ENCODE measurements around the gene SLBP. TPM values are rescaled to one million over a fixed set of nuclear protein-coding genes. Genes with fewer than 3 reads are reported as not detected.

Gene SLBP
- polyA plus RNA-seq, 1 experiment, result 72.0 TPM

GRCh38 chr4:1759170-1759817 lies 47.2 kb upstream of the SLBP start:
- no peak for DNase-seq (ENCODE audit: low read depth, low spot score)
- H3K4me3 ChIP-seq (ENCODE audit: low read depth, low read length), result no peak overlapping the region
- ChIA-PET CTCF (interaction anchor here (2.0 kb wide), 1 partner anchor 9 kb away, joined by 5 read pairs; no protein-coding TSS in a partner anchor), POLR2A (interaction anchor here (0.6 kb wide), 1 partner anchor 966 kb away, joined by 9 read pairs; no protein-coding TSS in a partner anchor)
- H3K27me3 ChIP-seq (ENCODE audit: control insufficient read depth, insufficient read depth, low read length), result no peaks in the 10 kb centered on the region
- no peak overlapping the region for H3K27ac ChIP-seq (ENCODE audit: low read depth, low read length)
- H3K9me3 ChIP-seq (ENCODE audit: control insufficient read depth, insufficient read depth, low read length), result no peaks in the 10 kb centered on the region; the same call in 1 of the 2 replicates
- TF ChIP-seq CTCF (IDR thresholded peaks at IDR 0.05; ENCODE audit: low read depth, low read length), result no peak

DNA sequence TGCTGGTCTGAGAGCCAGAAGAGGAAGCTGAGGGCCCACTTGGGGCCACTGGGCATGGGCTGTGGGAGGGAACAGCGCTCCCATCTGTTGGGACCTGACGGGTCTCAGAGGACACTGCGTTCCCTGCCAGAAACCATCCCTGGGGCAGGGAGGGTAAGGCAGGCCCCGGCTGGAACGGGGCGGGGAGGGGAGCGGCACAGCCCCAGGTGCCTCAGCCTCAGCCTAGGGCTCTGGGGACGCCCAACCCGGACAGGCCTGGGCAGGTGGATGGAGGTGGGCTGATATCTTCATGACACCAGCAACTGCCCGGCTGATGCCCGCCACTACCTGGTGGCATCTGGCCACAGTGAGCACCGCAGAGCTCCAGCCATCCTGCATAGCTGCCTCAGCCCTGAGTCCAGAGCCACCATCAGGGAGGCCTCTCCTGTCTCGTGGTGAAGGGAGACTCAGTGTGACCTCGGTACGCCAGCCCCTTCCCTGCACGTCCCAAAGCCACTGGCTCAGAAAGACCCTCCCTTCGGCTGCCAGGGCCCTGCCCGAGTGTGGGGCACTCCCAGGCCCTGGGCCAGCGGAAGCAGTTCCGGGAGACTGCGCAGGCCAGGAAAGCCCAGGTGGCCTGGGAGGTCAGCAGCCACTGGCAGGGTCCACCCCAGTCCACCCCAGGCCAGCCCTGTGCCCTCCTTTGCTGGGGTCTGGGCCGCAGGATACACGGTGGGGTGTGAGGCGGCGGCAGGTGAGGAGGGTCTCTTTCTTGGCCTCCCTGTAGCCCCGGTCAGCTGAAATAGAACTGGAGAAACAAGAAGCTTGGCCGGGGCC lies 46.4 kb upstream of the SLBP start:
- no peak for TF ChIP-seq CTCF (IDR thresholded peaks at IDR 0.05; ENCODE audit: low read depth, low read length)
- DNase-seq (ENCODE audit: low read depth, low spot score), result no peak
- no peaks in the 10 kb centered on the region for H3K27me3 ChIP-seq (ENCODE audit: control insufficient read depth, insufficient read depth, low read length)
- H3K27ac ChIP-seq (ENCODE audit: low read depth, low read length), result no peak overlapping the region
- no peaks in the 10 kb centered on the region; the same call in 1 of the 2 replicates for H3K9me3 ChIP-seq (ENCODE audit: control insufficient read depth, insufficient read depth, low read length)
- no peak overlapping the region for H3K4me3 ChIP-seq (ENCODE audit: low read depth, low read length)
- ChIA-PET POLR2A (no interaction called here), CTCF (interaction anchor here (2.0 kb wide), 1 partner anchor 9 kb away, joined by 5 read pairs; no protein-coding TSS in a partner anchor)

GRCh38 chr4:1757836-1758235 lies 45.7 kb upstream of the SLBP start:
- ChIA-PET CTCF (interaction anchor here (2.0 kb wide), 1 partner anchor 10 kb away, joined by 5 read pairs; no protein-coding TSS in a partner anchor), POLR2A (no interaction called here)
- H3K4me3 ChIP-seq (ENCODE audit: low read depth, low read length), result no peak overlapping the region
- no peak for TF ChIP-seq CTCF (IDR thresholded peaks at IDR 0.05; ENCODE audit: low read depth, low read length)
- DNase-seq (ENCODE audit: low read depth, low spot score), result no peak
- no peaks in the 10 kb centered on the region; the same call in 1 of the 2 replicates for H3K9me3 ChIP-seq (ENCODE audit: control insufficient read depth, insufficient read depth, low read length)
- no peak overlapping the region for H3K27ac ChIP-seq (ENCODE audit: low read depth, low read length)
- H3K27me3 ChIP-seq (ENCODE audit: control insufficient read depth, insufficient read depth, low read length), result no peaks in the 10 kb centered on the region

- H3K4me3 ChIP-seq (ENCODE audit: low read depth, low read length), result no peak overlapping the region
- DNase-seq (ENCODE audit: low read depth, low spot score), result no peak
- CTCF ChIA-PET, result no interaction called here
- H3K9me3 ChIP-seq (ENCODE audit: control insufficient read depth, insufficient read depth, low read length), result no peaks in the 10 kb centered on the region; the same call in 1 of the 2 replicates
- no peak for TF ChIP-seq CTCF (IDR thresholded peaks at IDR 0.05; ENCODE audit: low read depth, low read length)
- no peaks in the 10 kb centered on the region for H3K27me3 ChIP-seq (ENCODE audit: control insufficient read depth, insufficient read depth, low read length)
- POLR2A ChIA-PET, result no interaction called here
- no peak overlapping the region for H3K27ac ChIP-seq (ENCODE audit: low read depth, low read length)
These were observed 45.0 kb upstream of the SLBP start for GRCh38 chr4:1756893-1757779.
